ENCODE results near the gene ASB10. TPM values are rescaled to one million over a fixed set of nuclear protein-coding genes. Genes with fewer than 3 reads are reported as not detected.

ASB10 gene, protein sequence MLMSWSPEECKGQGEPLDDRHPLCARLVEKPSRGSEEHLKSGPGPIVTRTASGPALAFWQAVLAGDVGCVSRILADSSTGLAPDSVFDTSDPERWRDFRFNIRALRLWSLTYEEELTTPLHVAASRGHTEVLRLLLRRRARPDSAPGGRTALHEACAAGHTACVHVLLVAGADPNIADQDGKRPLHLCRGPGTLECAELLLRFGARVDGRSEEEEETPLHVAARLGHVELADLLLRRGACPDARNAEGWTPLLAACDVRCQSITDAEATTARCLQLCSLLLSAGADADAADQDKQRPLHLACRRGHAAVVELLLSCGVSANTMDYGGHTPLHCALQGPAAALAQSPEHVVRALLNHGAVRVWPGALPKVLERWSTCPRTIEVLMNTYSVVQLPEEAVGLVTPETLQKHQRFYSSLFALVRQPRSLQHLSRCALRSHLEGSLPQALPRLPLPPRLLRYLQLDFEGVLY
- not detected for total RNA-seq

DNA sequence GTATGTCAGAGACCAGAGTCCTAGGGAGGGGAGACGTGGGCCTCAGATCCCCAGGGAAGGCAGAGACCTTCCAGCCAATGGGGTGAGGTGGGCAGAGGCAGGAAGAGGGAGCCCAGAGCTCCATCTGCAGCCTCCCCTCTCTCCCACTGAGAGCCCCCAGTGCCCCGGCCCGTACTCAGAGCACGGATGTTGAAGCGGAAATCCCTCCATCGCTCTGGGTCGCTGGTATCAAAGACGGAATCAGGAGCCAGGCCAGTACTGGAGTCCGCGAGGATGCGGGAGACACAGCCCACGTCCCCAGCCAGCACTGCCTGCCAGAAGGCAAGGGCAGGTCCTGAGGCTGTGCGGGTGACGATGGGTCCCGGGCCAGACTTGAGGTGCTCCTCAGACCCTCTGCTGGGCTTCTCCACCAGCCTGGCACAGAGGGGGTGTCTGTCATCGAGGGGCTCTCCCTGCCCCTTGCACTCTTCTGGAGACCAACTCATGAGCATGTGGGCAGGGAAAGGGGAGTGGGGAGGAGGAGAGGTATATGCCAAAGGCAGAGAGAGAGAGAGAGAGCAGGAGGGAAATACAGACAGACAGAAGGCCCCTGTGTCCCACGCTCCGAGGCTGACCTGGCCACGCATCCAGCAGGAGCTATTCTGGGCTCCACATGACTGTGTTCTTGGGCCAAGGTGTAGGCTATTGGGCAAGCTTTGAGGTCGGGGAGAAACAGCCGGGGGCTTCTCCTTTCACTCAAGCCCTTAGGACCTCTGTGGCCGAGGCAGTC, at the start of gene ASB10:
TSS of gene ASB10 (minus strand) at position 611 of the 769 bp plus-strand sequence. CDS start at position 491, 120 bp downstream.
- 69 to 85% methylated on average over 18 to 21 of the region's 22 CpGs for WGBS, 2 donors
- TF ChIP-seq POLR2A (IDR thresholded peaks at IDR 0.05) (no peak), EP300 (IDR thresholded peaks at IDR 0.05) (no peak), POLR2AphosphoS5 (IDR thresholded peaks at IDR 0.05) (no peak)
- TF ChIP-seq, protein P1, sequence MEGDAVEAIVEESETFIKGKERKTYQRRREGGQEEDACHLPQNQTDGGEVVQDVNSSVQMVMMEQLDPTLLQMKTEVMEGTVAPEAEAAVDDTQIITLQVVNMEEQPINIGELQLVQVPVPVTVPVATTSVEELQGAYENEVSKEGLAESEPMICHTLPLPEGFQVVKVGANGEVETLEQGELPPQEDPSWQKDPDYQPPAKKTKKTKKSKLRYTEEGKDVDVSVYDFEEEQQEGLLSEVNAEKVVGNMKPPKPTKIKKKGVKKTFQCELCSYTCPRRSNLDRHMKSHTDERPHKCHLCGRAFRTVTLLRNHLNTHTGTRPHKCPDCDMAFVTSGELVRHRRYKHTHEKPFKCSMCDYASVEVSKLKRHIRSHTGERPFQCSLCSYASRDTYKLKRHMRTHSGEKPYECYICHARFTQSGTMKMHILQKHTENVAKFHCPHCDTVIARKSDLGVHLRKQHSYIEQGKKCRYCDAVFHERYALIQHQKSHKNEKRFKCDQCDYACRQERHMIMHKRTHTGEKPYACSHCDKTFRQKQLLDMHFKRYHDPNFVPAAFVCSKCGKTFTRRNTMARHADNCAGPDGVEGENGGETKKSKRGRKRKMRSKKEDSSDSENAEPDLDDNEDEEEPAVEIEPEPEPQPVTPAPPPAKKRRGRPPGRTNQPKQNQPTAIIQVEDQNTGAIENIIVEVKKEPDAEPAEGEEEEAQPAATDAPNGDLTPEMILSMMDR (IDR thresholded peaks at IDR 0.05): no peak
- H3K9me3 ChIP-seq: no peaks in the 10 kb centered on the region
- H3K27me3 ChIP-seq: no peaks in the 10 kb centered on the region
- no peaks in the 10 kb centered on the region for H3K36me3 ChIP-seq
- DNase-seq (no peak), ATAC-seq (ENCODE audit: low FRiP score in 2 of 2) (peak in 1 of 2 donors; percentile 16)
- no peaks in the 10 kb centered on the region for H3K4me1 ChIP-seq
- no peak within 1 kb of the TSS for H3K4me3 ChIP-seq
- no peak within 1 kb of the TSS for H3K27ac ChIP-seq

DNA sequence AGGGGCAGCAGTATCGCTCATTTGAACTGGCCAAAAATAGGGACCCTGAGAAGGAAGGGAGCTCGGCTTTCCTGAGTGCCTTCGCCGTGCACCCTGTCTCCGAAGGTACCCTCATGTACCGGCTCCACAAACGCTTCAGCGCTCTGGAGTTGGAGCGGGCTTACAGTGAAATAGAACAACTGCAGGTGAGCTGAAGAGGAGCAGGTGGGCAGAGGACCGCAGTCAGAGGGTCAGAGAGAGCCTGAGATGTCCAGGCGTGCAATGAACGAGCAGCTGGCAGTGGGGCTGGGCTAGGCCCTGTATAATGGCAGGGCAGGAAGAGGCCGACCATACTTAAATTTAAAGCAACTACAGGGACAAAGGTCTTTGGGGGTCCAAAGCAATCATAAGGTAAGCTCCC, 49.4 kb upstream of the ASB10 start:
- 92% methylated on average over 13 of the region's 13 CpGs for WGBS, 2 donors
- no peak overlapping the region for H3K4me3 ChIP-seq
- H3K27ac ChIP-seq: no peak overlapping the region
- no peak for ATAC-seq (ENCODE audit: low FRiP score in 2 of 2)
- DNase-seq: no peak
- no peaks in the 10 kb centered on the region for H3K9me3 ChIP-seq
- TF ChIP-seq POLR2AphosphoS5 (IDR thresholded peaks at IDR 0.05) (no peak), POLR2A (IDR thresholded peaks at IDR 0.05) (no peak), EP300 (IDR thresholded peaks at IDR 0.05) (no peak)
- TF ChIP-seq, protein P1 (IDR thresholded peaks at IDR 0.05): no peak
- peaks cover 19 to 72% (median 50%) of the 10 kb centered on the region in 4 donors for H3K36me3 ChIP-seq
- no peaks in the 10 kb centered on the region for H3K27me3 ChIP-seq
- H3K4me1 ChIP-seq: peaks cover 11 to 20% (median 17%) of the 10 kb centered on the region in 4 donors

DNA sequence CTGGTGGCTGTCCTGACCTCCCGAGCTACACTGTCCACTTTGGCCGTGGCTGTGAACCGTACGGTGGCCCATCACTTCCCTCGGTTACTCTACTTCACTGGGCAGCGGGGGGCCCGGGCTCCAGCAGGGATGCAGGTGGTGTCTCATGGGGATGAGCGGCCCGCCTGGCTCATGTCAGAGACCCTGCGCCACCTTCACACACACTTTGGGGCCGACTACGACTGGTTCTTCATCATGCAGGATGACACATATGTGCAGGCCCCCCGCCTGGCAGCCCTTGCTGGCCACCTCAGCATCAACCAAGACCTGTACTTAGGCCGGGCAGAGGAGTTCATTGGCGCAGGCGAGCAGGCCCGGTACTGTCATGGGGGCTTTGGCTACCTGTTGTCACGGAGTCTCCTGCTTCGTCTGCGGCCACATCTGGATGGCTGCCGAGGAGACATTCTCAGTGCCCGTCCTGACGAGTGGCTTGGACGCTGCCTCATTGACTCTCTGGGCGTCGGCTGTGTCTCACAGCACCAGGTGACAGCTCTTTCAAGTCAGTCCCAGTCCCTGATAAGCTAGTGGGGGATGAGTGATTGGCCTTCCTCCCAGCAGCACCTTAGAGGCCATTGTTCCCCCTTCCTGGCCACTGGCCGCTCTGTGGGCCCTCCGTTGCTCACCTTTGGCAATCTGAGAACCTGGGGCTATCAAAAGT, 48.2 kb upstream of the ASB10 start:
- no peak for DNase-seq
- Histone ChIP-seq H3K27ac (no peak overlapping the region), H3K9me3 (no peaks in the 10 kb centered on the region), H3K27me3 (no peaks in the 10 kb centered on the region), H3K36me3 (peaks cover 18 to 62% (median 50%) of the 10 kb centered on the region in 4 donors), H3K4me1 (peaks cover 11 to 20% (median 17%) of the 10 kb centered on the region in 4 donors), H3K4me3 (no peak overlapping the region)
- no peak for ATAC-seq (ENCODE audit: low FRiP score in 2 of 2)
- TF ChIP-seq, protein P1 (IDR thresholded peaks at IDR 0.05): no peak
- no peak for TF ChIP-seq POLR2A (IDR thresholded peaks at IDR 0.05)
- TF ChIP-seq POLR2AphosphoS5 (IDR thresholded peaks at IDR 0.05): no peak
- TF ChIP-seq EP300 (IDR thresholded peaks at IDR 0.05): no peak
- 92 to 96% methylated on average over 10 to 26 of the region's 28 CpGs for WGBS, 2 donors

DNA sequence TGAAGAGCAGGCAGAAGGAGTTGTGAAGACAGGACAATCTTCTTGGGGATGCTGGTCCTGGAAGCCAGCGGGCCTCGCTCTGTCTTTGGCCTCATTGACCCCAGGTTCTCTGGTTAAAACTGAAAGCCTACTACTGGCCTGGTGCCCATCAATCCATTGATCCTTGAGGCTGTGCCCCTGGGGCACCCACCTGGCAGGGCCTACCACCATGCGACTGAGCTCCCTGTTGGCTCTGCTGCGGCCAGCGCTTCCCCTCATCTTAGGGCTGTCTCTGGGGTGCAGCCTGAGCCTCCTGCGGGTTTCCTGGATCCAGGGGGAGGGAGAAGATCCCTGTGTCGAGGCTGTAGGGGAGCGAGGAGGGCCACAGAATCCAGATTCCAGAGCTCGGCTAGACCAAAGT, 46.8 kb upstream of the ASB10 start:
- H3K27ac ChIP-seq: peak overlapping the region in 3 of 4 donors; percentile 81 to 93 (median 85)
- no peak for TF ChIP-seq POLR2A (IDR thresholded peaks at IDR 0.05)
- TF ChIP-seq, protein P1 (IDR thresholded peaks at IDR 0.05): no peak
- TF ChIP-seq EP300 (IDR thresholded peaks at IDR 0.05): no peak
- WGBS, 2 donors: 62 to 81% methylated on average over 5 to 9 of the region's 9 CpGs
- ATAC-seq (ENCODE audit: low FRiP score in 2 of 2) (no peak), DNase-seq (no peak)
- peaks cover 10 to 48% (median 38%) of the 10 kb centered on the region in 4 donors for H3K36me3 ChIP-seq
- H3K4me3 ChIP-seq: peak overlapping the region in 3 of 4 donors; percentile 76 to 99 (median 81)
- peaks cover 11 to 20% (median 17%) of the 10 kb centered on the region in 4 donors for H3K4me1 ChIP-seq
- no peaks in the 10 kb centered on the region for H3K27me3 ChIP-seq
- H3K9me3 ChIP-seq: no peaks in the 10 kb centered on the region
